Hepatocyte (in vitro differentiated cells): ENCODE results near the gene CHSY3.

ENCODE experiments used
- CTCF ChIP-seq: fragments of 200-600 bp; sonication (generic); IDR thresholded peaks from 2 replicates; pipeline ENCODE4 v1.5.1; 2016; ENCODE audit warnings: antibody characterized with exemption, mild to moderate bottlenecking; ENCODE audit not compliant: poor library complexity
- EZH2 ChIP-seq: fragments of 200-600 bp; sonication (generic); IDR thresholded peaks from 2 replicates; pipeline ENCODE4 v1.6.1; 2016; ENCODE audit warnings: antibody characterized with exemption, mild to moderate bottlenecking, borderline replicate concordance
- EZH2phosphoT487 ChIP-seq: fragments of 200-600 bp; sonication (generic); IDR thresholded peaks from one replicate; pipeline ENCODE4 v1.6.1; 2018; ENCODE audit warnings: antibody characterized with exemption, mild to moderate bottlenecking, low read depth, moderate library complexity; ENCODE audit not compliant: unreplicated experiment, severe bottlenecking

- TF ChIP-seq CTCF = no peak
- TF ChIP-seq EZH2 = no peak
- TF ChIP-seq EZH2phosphoT487 = no peak
Measured at GRCh38 chr5:130078661-130079060, 174.4 kb downstream of the CHSY3 start.
